Neural progenitor cell (in vitro differentiated cells): ENCODE results near the gene SPATA17. TPM values are rescaled to one million over a fixed set of nuclear protein-coding genes. Genes with fewer than 3 reads are reported as not detected.

Experiments used
- DNase-seq: peaks from one replicate; pipeline ENCODE4 v3.0.0-alpha.2; 2016; ENCODE audit warnings: low spot score
- H2AFZ ChIP-seq: fragments of 200-600 bp; sonication (generic); replicated peaks from 2 replicates; pipeline ENCODE4 v1.6.1; 2016; ENCODE audit warnings: antibody characterized with exemption
- H3F3A ChIP-seq: fragments of 200-600 bp; sonication (generic); 2 replicates; pipeline ENCODE4 v1.6.1; 2016; ENCODE audit warnings: antibody characterized with exemption, low read depth
- H3K27ac ChIP-seq: fragments of 200-600 bp; sonication (generic); 2 replicates; pipeline ENCODE4 v1.5.1; 2016; ENCODE audit warnings: mild to moderate bottlenecking
- H3K27me3 ChIP-seq: fragments of 200-600 bp; sonication (generic); 2 replicates; pipeline ENCODE4 v1.6.1; 2016; ENCODE audit warnings: mild to moderate bottlenecking, moderate library complexity
- H3K36me3 ChIP-seq: fragments of 200-600 bp; sonication (generic); 2 replicates; pipeline ENCODE4 v1.5.1; 2016
- H3K4me1 ChIP-seq: fragments of 200-600 bp; sonication (generic); 2 replicates; pipeline ENCODE4 v1.6.1; 2016; ENCODE audit warnings: mixed run types
- H3K4me2 ChIP-seq: fragments of 200-600 bp; sonication (generic); 2 replicates; pipeline ENCODE4 v1.6.1; 2016
- H3K4me3 ChIP-seq: fragments of 200-600 bp; sonication (generic); 2 replicates; pipeline ENCODE4 v1.5.1; 2016
- H3K79me2 ChIP-seq: fragments of 200-600 bp; sonication (generic); 2 replicates; pipeline ENCODE4 v1.6.1; 2016; ENCODE audit warnings: low read depth
- H3K9ac ChIP-seq: fragments of 200-600 bp; sonication (generic); 2 replicates; pipeline ENCODE4 v1.6.1; 2016
- H3K9me3 ChIP-seq: fragments of 200-600 bp; sonication (generic); 2 replicates; pipeline ENCODE4 v1.5.1; 2016; ENCODE audit warnings: low read depth
- H4K20me1 ChIP-seq: fragments of 200-600 bp; sonication (generic); 2 replicates; pipeline ENCODE4 v1.6.1; 2016; ENCODE audit warnings: low read depth
- H3K27ac Mint-ChIP-seq: 3 replicates; pipeline ENCODE4 v1.8.0; 2021; ENCODE audit warnings: mixed read lengths
- H3K27me3 Mint-ChIP-seq: 2 replicates; pipeline ENCODE4 v1.8.0; 2022; ENCODE audit warnings: low read depth, mild to moderate bottlenecking, inconsistent platforms, moderate library complexity, mixed read lengths; ENCODE audit not compliant: insufficient read depth
- H3K36me3 Mint-ChIP-seq: 3 replicates; pipeline ENCODE4 v1.8.0; 2021; ENCODE audit warnings: mixed read lengths
- H3K4me1 Mint-ChIP-seq: 3 replicates; pipeline ENCODE4 v1.8.0; 2021; ENCODE audit warnings: mixed read lengths
- H3K4me3 Mint-ChIP-seq: 3 replicates; pipeline ENCODE4 v1.8.0; 2021; ENCODE audit warnings: mild to moderate bottlenecking, moderate library complexity, mixed read lengths
- H3K9me3 Mint-ChIP-seq: 3 replicates; pipeline ENCODE4 v1.8.0; 2020; ENCODE audit warnings: mixed read lengths
- CTCF ChIP-seq: fragments of 200-600 bp; sonication (generic); IDR thresholded peaks from 2 replicates; pipeline ENCODE4 v1.5.1; 2017; ENCODE audit warnings: antibody characterized with exemption, mild to moderate bottlenecking
- EZH2 ChIP-seq: fragments of 200-600 bp; sonication (generic); IDR thresholded peaks from 2 replicates; pipeline ENCODE4 v1.6.1; 2017; ENCODE audit warnings: antibody characterized with exemption, mild to moderate bottlenecking, moderate library complexity
- EZH2phosphoT487 ChIP-seq: fragments of 200-600 bp; sonication (generic); IDR thresholded peaks from 2 replicates; pipeline ENCODE4 v1.6.1; 2017; ENCODE audit warnings: antibody characterized with exemption
- total RNA-seq: library from RNA; depleted of rRNA; stranded (reverse); fragments of >200 nt; gene quantifications from 2 replicates; pipeline ENCODE4 v1.2.3, GENCODE V29; 2015; ENCODE audit warnings: low replicate concordance

SPATA17 gene
- total RNA-seq, 1 donor from 2014 or later: 1.6 TPM

- Histone ChIP-seq H3K9me3 (no peaks in the 10 kb centered on the region), H4K20me1 (no peaks in the 10 kb centered on the region), H3K27ac (no peak overlapping the region), H3K4me3 (no peak overlapping the region), H3F3A (no peaks in the 10 kb centered on the region), H3K4me2 (no peak overlapping the region), H3K79me2 (no peaks in the 10 kb centered on the region), H3K4me1 (no peaks in the 10 kb centered on the region), H3K9ac (no peak overlapping the region), H2AFZ (no peak overlapping the region), H3K27me3 (no peaks in the 10 kb centered on the region), H3K36me3 (no peaks in the 10 kb centered on the region)
- no peak for DNase-seq
- Mint-ChIP-seq H3K36me3 (no peaks in the 10 kb centered on the region), H3K9me3 (no peaks in the 10 kb centered on the region), H3K4me1 (no peaks in the 10 kb centered on the region), H3K27me3 (peaks cover 2% of the 10 kb centered on the region), H3K4me3 (no peak overlapping the region), H3K27ac (no peak overlapping the region)
- TF ChIP-seq EZH2phosphoT487 (no peak), EZH2 (no peak), CTCF (no peak)
Observed at GRCh38 chr1:217876401-217876800, 245.3 kb downstream of the SPATA17 start.

GRCh38 chr1:217876896-217877295, 245.8 kb downstream of the SPATA17 start:
- Mint-ChIP-seq H3K36me3 (no peaks in the 10 kb centered on the region), H3K4me1 (no peaks in the 10 kb centered on the region), H3K27ac (no peak overlapping the region), H3K4me3 (no peak overlapping the region), H3K27me3 (peaks cover 2% of the 10 kb centered on the region), H3K9me3 (no peaks in the 10 kb centered on the region)
- TF ChIP-seq EZH2 (no peak), EZH2phosphoT487 (no peak), CTCF (no peak)
- Histone ChIP-seq H3K4me2 (no peak overlapping the region), H4K20me1 (no peaks in the 10 kb centered on the region), H2AFZ (no peak overlapping the region), H3K27ac (no peak overlapping the region), H3K9ac (no peak overlapping the region), H3F3A (no peaks in the 10 kb centered on the region), H3K4me3 (no peak overlapping the region), H3K79me2 (no peaks in the 10 kb centered on the region), H3K36me3 (no peaks in the 10 kb centered on the region), H3K9me3 (no peaks in the 10 kb centered on the region), H3K27me3 (no peaks in the 10 kb centered on the region), H3K4me1 (no peaks in the 10 kb centered on the region)
- no peak for DNase-seq

GRCh38 chr1:217881131-217881543, 250.0 kb downstream of the SPATA17 start:
- H3K4me1 Mint-ChIP-seq: no peaks in the 10 kb centered on the region
- H3K27me3 Mint-ChIP-seq: no peaks in the 10 kb centered on the region
- Histone ChIP-seq H2AFZ (no peak overlapping the region), H4K20me1 (no peaks in the 10 kb centered on the region), H3K36me3 (no peaks in the 10 kb centered on the region), H3K4me1 (no peaks in the 10 kb centered on the region), H3K4me2 (no peak overlapping the region), H3K27ac (no peak overlapping the region), H3K4me3 (no peak overlapping the region), H3K27me3 (no peaks in the 10 kb centered on the region), H3K9me3 (no peaks in the 10 kb centered on the region), H3F3A (no peaks in the 10 kb centered on the region), H3K79me2 (no peaks in the 10 kb centered on the region), H3K9ac (no peak overlapping the region)
- H3K9me3 Mint-ChIP-seq: no peaks in the 10 kb centered on the region
- no peak overlapping the region for H3K4me3 Mint-ChIP-seq
- DNase-seq: no peak
- TF ChIP-seq EZH2phosphoT487 (no peak), CTCF (no peak), EZH2 (no peak)
- H3K27ac Mint-ChIP-seq: no peak overlapping the region
- H3K36me3 Mint-ChIP-seq: no peaks in the 10 kb centered on the region
